ENCODE measurements around the gene RNASE4. TPM values are rescaled to one million over a fixed set of nuclear protein-coding genes. Genes with fewer than 3 reads are reported as not detected.
A peak's percentile ranks its signal among the peaks of the same experiment; 100 is the strongest.

RNASE4 gene
- total RNA-seq, 2 donors from 2014 or later, result 0.73 to 1.6 TPM

DNA sequence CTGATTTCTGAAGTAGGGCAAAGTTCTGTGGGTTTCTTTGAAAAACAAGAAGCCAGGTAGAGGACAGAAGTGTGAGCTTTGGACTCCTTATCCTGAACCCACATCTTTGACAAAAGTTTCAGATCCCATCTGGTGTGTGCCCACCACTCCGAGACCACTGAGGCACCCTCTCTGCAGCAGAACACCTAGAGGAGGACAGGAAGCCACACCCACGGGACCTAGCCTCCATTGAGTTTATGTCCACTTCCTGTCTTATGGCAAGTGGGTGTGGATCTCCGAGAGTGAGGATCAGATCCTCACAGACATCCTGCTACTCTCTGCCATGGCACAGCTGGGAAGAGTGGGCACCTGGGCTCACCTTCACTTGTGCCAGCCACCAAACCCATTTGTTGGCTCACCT, 26.1 kb upstream of the RNASE4 start:
- Mint-ChIP-seq H3K9me3 (no peaks in the 10 kb centered on the region), H3K4me3 (peak overlapping the region; percentile 49), H3K27ac (no peak overlapping the region), H3K36me3 (ENCODE audit: low read depth) (no peaks in the 10 kb centered on the region), H3K4me1 (peaks cover 15% of the 10 kb centered on the region), H3K27me3 (ENCODE audit: insufficient read depth) (peaks cover 65% of the 10 kb centered on the region)
- Histone ChIP-seq H3K27me3 (ENCODE audit: control insufficient read depth, insufficient read depth, low read length, poor library complexity, severe bottlenecking) (peaks cover 7% of the 10 kb centered on the region), H3K4me1 (ENCODE audit: control insufficient read depth, insufficient read depth, low read length) (peaks cover 4% of the 10 kb centered on the region), H3K9me3 (ENCODE audit: control insufficient read depth, low read length) (no peaks in the 10 kb centered on the region), H3K27ac (ENCODE audit: low read depth, low read length) (no peak overlapping the region), H3K9ac (ENCODE audit: extremely low read depth, low read length, poor library complexity, severe bottlenecking) (no peak overlapping the region), H3K36me3 (ENCODE audit: control insufficient read depth, insufficient read depth, low read length) (no peaks in the 10 kb centered on the region), H3K4me3 (ENCODE audit: low read length) (no peak overlapping the region)
- no peak for DNase-seq
- no peak for TF ChIP-seq CTCF (conservative IDR thresholded peaks at IDR 0.05)
- WGBS, 2 experiments (ENCODE audit: insufficient coverage in 1 of 2, insufficient read length in 1 of 2), result 90 to 92% methylated on average over 3 of the region's 3 CpGs

GRCh38 chr14:20659336-20659735, 25.0 kb upstream of the RNASE4 start:
- Histone ChIP-seq H3K27ac (ENCODE audit: low read depth, low read length) (no peak overlapping the region), H3K4me1 (ENCODE audit: control insufficient read depth, insufficient read depth, low read length) (peaks cover 4% of the 10 kb centered on the region), H3K9ac (ENCODE audit: extremely low read depth, low read length, poor library complexity, severe bottlenecking) (no peak overlapping the region), H3K9me3 (ENCODE audit: control insufficient read depth, low read length) (no peaks in the 10 kb centered on the region), H3K36me3 (ENCODE audit: control insufficient read depth, insufficient read depth, low read length) (no peaks in the 10 kb centered on the region), H3K27me3 (ENCODE audit: control insufficient read depth, insufficient read depth, low read length, poor library complexity, severe bottlenecking) (peaks cover 7% of the 10 kb centered on the region), H3K4me3 (ENCODE audit: low read length) (no peak overlapping the region)
- H3K4me3 Mint-ChIP-seq, result no peak overlapping the region
- no peak overlapping the region for H3K27ac Mint-ChIP-seq
- no peak for TF ChIP-seq CTCF (conservative IDR thresholded peaks at IDR 0.05)
- no peak for DNase-seq
- peaks cover 75% of the 10 kb centered on the region for H3K27me3 Mint-ChIP-seq (ENCODE audit: insufficient read depth)
- 78 to 87% methylated on average over 5 to 6 of the region's 6 CpGs for WGBS, 2 experiments (ENCODE audit: insufficient coverage in 1 of 2, insufficient read length in 1 of 2)
- no peaks in the 10 kb centered on the region for H3K9me3 Mint-ChIP-seq
- peaks cover 13% of the 10 kb centered on the region for H3K4me1 Mint-ChIP-seq
- H3K36me3 Mint-ChIP-seq (ENCODE audit: low read depth), result no peaks in the 10 kb centered on the region

DNA sequence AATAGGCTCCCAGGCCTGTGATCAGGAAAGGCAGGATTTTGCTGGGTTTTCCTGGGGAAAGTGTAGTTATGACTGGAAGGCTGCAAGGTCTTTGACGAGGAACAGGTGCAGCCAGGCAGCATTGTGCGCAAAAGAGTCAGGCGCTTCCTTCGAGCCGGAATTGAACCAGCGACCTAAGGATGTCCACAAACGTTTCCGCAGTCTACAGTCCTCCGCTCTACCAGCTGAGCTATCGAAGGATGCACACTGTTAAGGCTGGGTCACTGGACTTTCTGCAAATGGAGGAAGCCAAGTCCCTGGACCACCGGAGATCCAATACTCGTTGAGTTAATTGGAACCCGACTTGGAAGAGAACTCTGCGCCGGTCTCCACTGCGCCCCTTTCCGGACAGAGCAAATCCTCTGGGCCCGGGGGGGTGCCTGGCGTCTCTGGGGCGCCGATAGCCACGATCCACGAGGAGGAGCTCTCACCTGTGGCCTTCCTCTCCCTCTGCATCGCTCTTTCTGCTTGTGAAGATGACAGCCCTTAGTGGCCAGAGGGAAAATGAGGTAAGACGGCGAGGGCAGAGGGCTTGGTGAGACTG, 24.5 kb upstream of the RNASE4 start:
- no peak for DNase-seq
- Mint-ChIP-seq H3K27ac (no peak overlapping the region), H3K4me3 (peak overlapping the region; percentile 44), H3K27me3 (ENCODE audit: insufficient read depth) (peaks cover 76% of the 10 kb centered on the region), H3K4me1 (peaks cover 11% of the 10 kb centered on the region), H3K36me3 (ENCODE audit: low read depth) (no peaks in the 10 kb centered on the region), H3K9me3 (no peaks in the 10 kb centered on the region)
- Histone ChIP-seq H3K36me3 (ENCODE audit: control insufficient read depth, insufficient read depth, low read length) (no peaks in the 10 kb centered on the region), H3K4me3 (ENCODE audit: low read length) (no peak overlapping the region), H3K9ac (ENCODE audit: extremely low read depth, low read length, poor library complexity, severe bottlenecking) (no peak overlapping the region), H3K9me3 (ENCODE audit: control insufficient read depth, low read length) (no peaks in the 10 kb centered on the region), H3K27me3 (ENCODE audit: control insufficient read depth, insufficient read depth, low read length, poor library complexity, severe bottlenecking) (peaks cover 7% of the 10 kb centered on the region), H3K27ac (ENCODE audit: low read depth, low read length) (no peak overlapping the region), H3K4me1 (ENCODE audit: control insufficient read depth, insufficient read depth, low read length) (peaks cover 4% of the 10 kb centered on the region)
- no peak for TF ChIP-seq CTCF (conservative IDR thresholded peaks at IDR 0.05)
- 89 to 95% methylated on average over 16 to 26 of the region's 26 CpGs for WGBS, 2 experiments (ENCODE audit: insufficient coverage in 1 of 2, insufficient read length in 1 of 2)
